ENCODE measurements around the gene SLC38A11. TPM values are rescaled to one million over a fixed set of nuclear protein-coding genes. Genes with fewer than 3 reads are reported as not detected.

SLC38A11 gene
- total RNA-seq, 1 donor from 2014 or later = not detected

DNA sequence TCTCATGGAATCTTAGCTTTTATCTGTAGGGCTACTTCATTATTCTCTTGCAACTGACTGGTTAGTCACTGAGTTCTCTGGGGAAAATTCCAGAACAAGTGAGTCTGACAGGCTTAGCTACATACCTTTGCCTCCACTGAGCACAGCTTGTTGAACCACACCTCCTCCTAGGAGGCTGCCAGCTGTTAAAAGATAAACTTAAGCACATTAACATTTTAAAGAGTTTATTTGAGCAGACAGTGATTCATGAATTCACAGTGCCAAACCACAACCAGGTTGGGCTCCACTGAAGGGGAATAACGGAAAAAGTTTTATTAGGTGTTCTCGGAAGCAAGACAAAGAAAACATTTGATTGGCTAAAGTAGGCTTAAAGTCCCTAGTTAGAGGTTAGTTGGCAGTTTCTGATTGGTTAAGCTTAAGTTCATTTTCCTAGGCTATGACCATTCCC, 12.5 kb upstream of the SLC38A11 start:
- TF ChIP-seq, protein P1, sequence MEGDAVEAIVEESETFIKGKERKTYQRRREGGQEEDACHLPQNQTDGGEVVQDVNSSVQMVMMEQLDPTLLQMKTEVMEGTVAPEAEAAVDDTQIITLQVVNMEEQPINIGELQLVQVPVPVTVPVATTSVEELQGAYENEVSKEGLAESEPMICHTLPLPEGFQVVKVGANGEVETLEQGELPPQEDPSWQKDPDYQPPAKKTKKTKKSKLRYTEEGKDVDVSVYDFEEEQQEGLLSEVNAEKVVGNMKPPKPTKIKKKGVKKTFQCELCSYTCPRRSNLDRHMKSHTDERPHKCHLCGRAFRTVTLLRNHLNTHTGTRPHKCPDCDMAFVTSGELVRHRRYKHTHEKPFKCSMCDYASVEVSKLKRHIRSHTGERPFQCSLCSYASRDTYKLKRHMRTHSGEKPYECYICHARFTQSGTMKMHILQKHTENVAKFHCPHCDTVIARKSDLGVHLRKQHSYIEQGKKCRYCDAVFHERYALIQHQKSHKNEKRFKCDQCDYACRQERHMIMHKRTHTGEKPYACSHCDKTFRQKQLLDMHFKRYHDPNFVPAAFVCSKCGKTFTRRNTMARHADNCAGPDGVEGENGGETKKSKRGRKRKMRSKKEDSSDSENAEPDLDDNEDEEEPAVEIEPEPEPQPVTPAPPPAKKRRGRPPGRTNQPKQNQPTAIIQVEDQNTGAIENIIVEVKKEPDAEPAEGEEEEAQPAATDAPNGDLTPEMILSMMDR (IDR thresholded peaks at IDR 0.05) = no peak
- no peak for TF ChIP-seq EZH2 (IDR thresholded peaks at IDR 0.05)
- TF ChIP-seq EZH2phosphoT487 (IDR thresholded peaks at IDR 0.05) = no peak
- Mint-ChIP-seq H3K4me3 (no peak overlapping the region), H3K27me3 (ENCODE audit: insufficient read depth, low read depth) (peaks cover 6% of the 10 kb centered on the region), H3K4me1 (peaks cover 43% of the 10 kb centered on the region), H3K9me3 (peaks cover 25% of the 10 kb centered on the region), H3K36me3 (peaks cover 18% of the 10 kb centered on the region), H3K27ac (peak overlapping the region; percentile 93)
- Histone ChIP-seq H3K9ac (no peak overlapping the region), H3K9me3 (ENCODE audit: low read depth) (no peaks in the 10 kb centered on the region), H3K4me2 (no peak overlapping the region), H2AFZ (replicated peaks) (no peak overlapping the region), H3K79me2 (ENCODE audit: low read depth) (no peaks in the 10 kb centered on the region), H3K36me3 (no peaks in the 10 kb centered on the region), H4K20me1 (ENCODE audit: low read depth) (no peaks in the 10 kb centered on the region), H3F3A (ENCODE audit: low read depth) (peaks cover 16% of the 10 kb centered on the region), H3K4me3 (no peak overlapping the region), H3K27ac (peak overlapping the region; percentile 85), H3K4me1 (peaks cover 10% of the 10 kb centered on the region), H3K27me3 (no peaks in the 10 kb centered on the region)
- peak; percentile 59 for DNase-seq (ENCODE audit: low spot score)

DNA sequence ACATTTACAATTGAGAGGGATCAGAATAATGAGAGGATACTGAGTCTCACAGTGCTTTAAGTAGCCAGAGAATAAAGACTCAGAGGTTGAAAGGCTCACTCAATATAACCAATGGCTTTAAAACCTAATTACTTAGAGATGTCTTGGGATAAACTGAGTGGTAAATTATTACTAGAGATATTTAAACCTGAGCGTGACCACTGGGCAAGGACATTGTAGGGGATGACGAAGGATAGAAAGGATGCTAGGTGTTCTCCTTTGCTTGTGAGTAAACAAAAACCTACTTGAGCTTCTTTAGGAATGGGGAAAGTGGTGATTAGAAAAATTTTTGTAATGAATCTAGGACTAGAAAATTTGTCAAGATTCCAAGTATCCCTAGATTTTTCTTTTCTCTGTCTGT, 12.0 kb upstream of the SLC38A11 start:
- peak; percentile 15 for DNase-seq (ENCODE audit: low spot score)
- H3K4me1 ChIP-seq = peaks cover 10% of the 10 kb centered on the region
- H3K4me2 ChIP-seq = no peak overlapping the region
- H3K79me2 ChIP-seq (ENCODE audit: low read depth) = no peaks in the 10 kb centered on the region
- peak overlapping the region; percentile 93 for H3K27ac Mint-ChIP-seq
- H3K4me1 Mint-ChIP-seq = peaks cover 43% of the 10 kb centered on the region
- TF ChIP-seq, protein P1 (IDR thresholded peaks at IDR 0.05) = no peak
- TF ChIP-seq EZH2phosphoT487 (IDR thresholded peaks at IDR 0.05) (no peak), EZH2 (IDR thresholded peaks at IDR 0.05) (no peak)
- peak overlapping the region; percentile 85 for H3K27ac ChIP-seq
- H3K9me3 ChIP-seq (ENCODE audit: low read depth) = no peaks in the 10 kb centered on the region
- H3K27me3 ChIP-seq = no peaks in the 10 kb centered on the region
- H3K9me3 Mint-ChIP-seq = peaks cover 23% of the 10 kb centered on the region
- no peaks in the 10 kb centered on the region for H4K20me1 ChIP-seq (ENCODE audit: low read depth)
- H3K27me3 Mint-ChIP-seq (ENCODE audit: insufficient read depth, low read depth) = peaks cover 6% of the 10 kb centered on the region
- H3K36me3 ChIP-seq = no peaks in the 10 kb centered on the region
- no peak overlapping the region for H2AFZ ChIP-seq (replicated peaks)
- H3F3A ChIP-seq (ENCODE audit: low read depth) = peaks cover 16% of the 10 kb centered on the region
- H3K4me3 Mint-ChIP-seq = no peak overlapping the region
- H3K9ac ChIP-seq = no peak overlapping the region
- peaks cover 18% of the 10 kb centered on the region for H3K36me3 Mint-ChIP-seq
- no peak overlapping the region for H3K4me3 ChIP-seq

- no peak overlapping the region for H3K4me3 ChIP-seq
- Mint-ChIP-seq H3K27me3 (ENCODE audit: insufficient read depth, low read depth) (peaks cover 6% of the 10 kb centered on the region), H3K4me1 (peaks cover 20% of the 10 kb centered on the region), H3K4me3 (no peak overlapping the region), H3K36me3 (peaks cover 15% of the 10 kb centered on the region), H3K27ac (no peak overlapping the region), H3K9me3 (peaks cover 18% of the 10 kb centered on the region)
- peaks cover 16% of the 10 kb centered on the region for H3F3A ChIP-seq (ENCODE audit: low read depth)
- no peak overlapping the region for H3K4me2 ChIP-seq
- no peak overlapping the region for H2AFZ ChIP-seq (replicated peaks)
- TF ChIP-seq, protein P1 (IDR thresholded peaks at IDR 0.05) = no peak
- TF ChIP-seq EZH2phosphoT487 (IDR thresholded peaks at IDR 0.05) = no peak
- no peak for TF ChIP-seq EZH2 (IDR thresholded peaks at IDR 0.05)
- H3K27ac ChIP-seq = no peak overlapping the region
- H3K79me2 ChIP-seq (ENCODE audit: low read depth) = no peaks in the 10 kb centered on the region
- H3K4me1 ChIP-seq = peaks cover 10% of the 10 kb centered on the region
- no peak overlapping the region for H3K9ac ChIP-seq
- DNase-seq (ENCODE audit: low spot score) = no peak
- no peaks in the 10 kb centered on the region for H3K9me3 ChIP-seq (ENCODE audit: low read depth)
- no peaks in the 10 kb centered on the region for H3K27me3 ChIP-seq
- no peaks in the 10 kb centered on the region for H4K20me1 ChIP-seq (ENCODE audit: low read depth)
- no peaks in the 10 kb centered on the region for H3K36me3 ChIP-seq
These were observed 9.4 kb upstream of the SLC38A11 start for GRCh38 chr2:164964700-164965099.
